ENCODE measurements around the gene MST1.

Gene MST1

GRCh38 chr3:49654955-49655556, 34.2 kb downstream of the MST1 start:
- peak; percentile 21 for DNase-seq

GRCh38 chr3:49654176-49654825, 35.0 kb downstream of the MST1 start:
- no peak for DNase-seq

GRCh38 chr3:49653621-49654020, 35.7 kb downstream of the MST1 start:
- DNase-seq = no peak

- no peak for DNase-seq
Observed at GRCh38 chr3:49652903-49653415, 36.3 kb downstream of the MST1 start.

GRCh38 chr3:49652218-49652902, 36.9 kb downstream of the MST1 start:
- no peak for DNase-seq

GRCh38 chr3:49650637-49651036, 38.6 kb downstream of the MST1 start:
- no peak for DNase-seq

- DNase-seq = no peak
Observed at GRCh38 chr3:49650177-49650576, 39.1 kb downstream of the MST1 start.

GRCh38 chr3:49649576-49649975, 39.7 kb downstream of the MST1 start:
- no peak for DNase-seq

GRCh38 chr3:49648354-49649019, 40.8 kb downstream of the MST1 start:
- no peak for DNase-seq

- DNase-seq = peak; percentile 14
Observed at GRCh38 chr3:49647741-49648140, 41.5 kb downstream of the MST1 start.

GRCh38 chr3:49646236-49646635, 43.0 kb downstream of the MST1 start:
- DNase-seq = no peak

GRCh38 chr3:49644684-49645083, 44.6 kb downstream of the MST1 start:
- DNase-seq = no peak

GRCh38 chr3:49642708-49643145, 46.5 kb downstream of the MST1 start:
- DNase-seq = no peak

- no peak for DNase-seq
Observed at GRCh38 chr3:49641921-49642707, 47.2 kb downstream of the MST1 start.

- no peak for DNase-seq
Observed at GRCh38 chr3:49641292-49641691, 48.0 kb downstream of the MST1 start.

- no peak for DNase-seq
Observed at GRCh38 chr3:49639551-49639950, 49.7 kb downstream of the MST1 start.

GRCh38 chr3:49638445-49638844, 50.8 kb downstream of the MST1 start:
- DNase-seq = no peak

GRCh38 chr3:49636883-49637609, 52.2 kb downstream of the MST1 start:
- no peak for DNase-seq

GRCh38 chr3:49634736-49635135, 54.5 kb downstream of the MST1 start:
- DNase-seq = no peak

Data from NCI-H2029 treated with DMSO at 0.1 percent for 48 hours (cell line).